Liver (tissue), 9 donors: Measurements from ENCODE around the gene EDN1. TPM values are rescaled to one million over a fixed set of nuclear protein-coding genes. Genes with fewer than 3 reads are reported as not detected.

Source experiments
- DNase-seq: peaks from one replicate; pipeline ENCODE4 v3.0.0-alpha.2; 2017; ENCODE audit warnings: low spot score
- H3K27ac ChIP-seq, 2 donors: one replicate each; pipeline ENCODE4 v1.7.0; 2013; ENCODE audit warnings: inconsistent platforms in 2 of 2, low read length in 2 of 2, control low read depth in 1 of 2, low read depth in 1 of 2, mild to moderate bottlenecking in 1 of 2
- H3K27me3 ChIP-seq, 4 donors: one replicate each; pipeline versions ENCODE4 v1.6.1 to v1.7.0; 2013; ENCODE audit warnings: low read length in 3 of 4, inconsistent platforms in 1 of 4, mild to moderate bottlenecking in 1 of 4, moderate library complexity in 1 of 4; ENCODE audit not compliant: control insufficient read depth in 4 of 4, insufficient read depth in 4 of 4
- H3K36me3 ChIP-seq, 4 donors: one replicate each; pipeline versions ENCODE4 v1.6.1 to v1.7.0; 2013; ENCODE audit warnings: low read length in 3 of 4, mild to moderate bottlenecking in 3 of 4, low read depth in 1 of 4, moderate library complexity in 1 of 4; ENCODE audit not compliant: control insufficient read depth in 4 of 4, insufficient read depth in 3 of 4
- H3K4me1 ChIP-seq, 4 donors: one replicate each; pipeline versions ENCODE4 v1.6.1 to v1.7.0; 2013; ENCODE audit warnings: low read length in 3 of 4, mild to moderate bottlenecking in 3 of 4, moderate library complexity in 1 of 4; ENCODE audit not compliant: control insufficient read depth in 4 of 4, insufficient read depth in 4 of 4
- H3K4me3 ChIP-seq, 3 donors: one replicate each; pipeline versions ENCODE4 v1.6.1 to v1.7.0; 2013; ENCODE audit warnings: low read length in 3 of 3, control low read depth in 1 of 3, low read depth in 1 of 3, mild to moderate bottlenecking in 1 of 3
- H3K9ac ChIP-seq, 2 donors: one replicate each; pipeline ENCODE4 v1.7.0; 2013; ENCODE audit warnings: low read length in 2 of 2, mild to moderate bottlenecking in 2 of 2, moderate library complexity in 2 of 2, control low read depth in 1 of 2, low read depth in 1 of 2
- H3K9me3 ChIP-seq, 4 donors: one replicate each; pipeline versions ENCODE4 v1.6.1 to v1.7.0; 2013; ENCODE audit warnings: low read length in 3 of 4; ENCODE audit not compliant: control insufficient read depth in 4 of 4
- CTCF ChIP-seq: fragments of 150-350 bp; IDR thresholded peaks from 2 replicates; pipeline ENCODE4 v1.5.1; 2017; ENCODE audit warnings: improper control_type of control experiment, low read depth, low read length; ENCODE audit not compliant: missing input control
- EGR1 ChIP-seq, 2 donors: IDR thresholded peaks; 2 replicates each; pipeline ENCODE4 v1.6.1; 2016 to 2018; ENCODE audit warnings: antibody characterized with exemption in 2 of 2, low read depth in 2 of 2
- FOXA2 ChIP-seq: IDR thresholded peaks from 2 replicates; pipeline ENCODE4 v1.6.1; 2016; ENCODE audit warnings: antibody characterized with exemption
- GABPA ChIP-seq, 2 donors: IDR thresholded peaks in 1 of 2; conservative IDR thresholded peaks in 1 of 2; 2 replicates each; pipeline ENCODE4 v1.6.1; 2016; ENCODE audit warnings: antibody characterized with exemption in 2 of 2, mild to moderate bottlenecking in 1 of 2, moderate library complexity in 1 of 2
- HNF4A ChIP-seq, 2 donors: conservative IDR thresholded peaks; 2 replicates each; pipeline ENCODE4 v1.6.1; 2016; ENCODE audit warnings: antibody characterized with exemption in 2 of 2, mild to moderate bottlenecking in 2 of 2
- HNF4G ChIP-seq: IDR thresholded peaks from 2 replicates; pipeline ENCODE4 v1.6.1; 2016; ENCODE audit warnings: antibody characterized with exemption
- JUND ChIP-seq, 2 donors: IDR thresholded peaks; 2 replicates each; pipeline ENCODE4 v1.6.1; 2016; ENCODE audit warnings: antibody characterized with exemption in 2 of 2
- NR2F2 ChIP-seq: IDR thresholded peaks from 2 replicates; pipeline ENCODE4 v1.6.1; 2016; ENCODE audit warnings: antibody characterized with exemption
- RAD21 ChIP-seq, 2 donors: IDR thresholded peaks; 2 replicates each; pipeline ENCODE4 v1.6.1; 2016; ENCODE audit warnings: antibody characterized with exemption in 2 of 2, mild to moderate bottlenecking in 2 of 2
- REST ChIP-seq: IDR thresholded peaks from 2 replicates; pipeline ENCODE4 v1.6.1; 2016; ENCODE audit warnings: antibody characterized with exemption, mild to moderate bottlenecking
- RXRA ChIP-seq, 2 donors: IDR thresholded peaks; 2 replicates each; pipeline ENCODE4 v1.6.1; 2017 to 2018; ENCODE audit warnings: antibody characterized with exemption in 2 of 2, mild to moderate bottlenecking in 1 of 2
- SP1 ChIP-seq: IDR thresholded peaks from 2 replicates; pipeline ENCODE4 v1.6.1; 2018; ENCODE audit warnings: antibody characterized with exemption, mild to moderate bottlenecking
- TAF1 ChIP-seq: conservative IDR thresholded peaks from 2 replicates; pipeline ENCODE4 v1.6.1; 2016; ENCODE audit warnings: antibody characterized with exemption, mild to moderate bottlenecking
- YY1 ChIP-seq: IDR thresholded peaks from 2 replicates; pipeline ENCODE4 v1.6.1; 2016; ENCODE audit warnings: antibody characterized with exemption, mild to moderate bottlenecking
- WGBS: extraction: QIAGEN DNeasy Blood & Tissue Kit; methylation state at CpG from one replicate; pipeline ENCODE4 v1.1.7; 2013; 5-methylcytosine and 5-hydroxymethylcytosine counted together
- polyA plus RNA-seq, 2 donors: library from polyadenylated mRNA; stranded (reverse) in 1 of 2; unstranded in 1 of 2; fragments of 200-250 nt in 1 of 2; fragments of >200 nt in 1 of 2; fragmentation: Nextera tagmentation in 1 of 2; extraction: Ambion mirVana in 1 of 2; gene quantifications; one replicate each; pipeline versions ENCODE4 v1.2.1 to v1.2.3, GENCODE V29; 2013 to 2015
- total RNA-seq, 2 donors: library from RNA; depleted of rRNA; stranded (reverse); fragments of >200 nt; gene quantifications; one replicate each; pipeline ENCODE4 v1.2.3, GENCODE V29; 2014
- TF ChIP-seq, protein P1 (sequence below): IDR thresholded peaks from 2 replicates; pipeline ENCODE4 v1.6.1; 2016; ENCODE audit warnings: antibody characterized with exemption
- TF ChIP-seq, protein P2 (sequence below): IDR thresholded peaks from 2 replicates; pipeline ENCODE4 v1.6.1; 2016; ENCODE audit warnings: antibody characterized with exemption
- TF ChIP-seq, protein P3 (sequence below): IDR thresholded peaks from 2 replicates; pipeline ENCODE4 v1.6.1; 2016; ENCODE audit warnings: antibody characterized with exemption
- donor health status: healthy.
- donor health status: healthy.
- donor health status: healthy.
- donor health status: healthy.
- donor health status: healthy.

The EDN1 gene
- total and polyA plus RNA-seq, 4 donors, result 0.70 to 1.2 (median 1.0) TPM

- no peaks in the 10 kb centered on the region for H3K27me3 ChIP-seq
- no peaks in the 10 kb centered on the region for H3K9me3 ChIP-seq
- 34% methylated on average over 4 of the region's 4 CpGs for WGBS
- no peak overlapping the region for H3K9ac ChIP-seq
- peak overlapping the region; percentile 74 to 90 for H3K27ac ChIP-seq
- no peaks in the 10 kb centered on the region for H3K36me3 ChIP-seq
- DNase-seq, result no peak
- peaks cover 28 to 69% (median 53%) of the 10 kb centered on the region in 4 donors for H3K4me1 ChIP-seq
- TF ChIP-seq EGR1 (IDR thresholded peaks at IDR 0.05; ENCODE audit: low read depth in 2 of 2) (no peak), NR2F2 (no peak), JUND (IDR thresholded peaks at IDR 0.05) (no peak), FOXA2 (no peak), RXRA (IDR thresholded peaks at IDR 0.05) (peak in 1 of 2 donors; percentile 14), GABPA (IDR thresholded peaks at IDR 0.05 in 1 of 2, conservative IDR thresholded peaks at IDR 0.05 in 1 of 2) (no peak), HNF4G (no peak), CTCF (no peak), SP1 (no peak), HNF4A (conservative IDR thresholded peaks at IDR 0.05) (peak; percentile 55 to 62), REST (no peak), TAF1 (no peak), YY1 (no peak)
- TF ChIP-seq, protein P1, sequence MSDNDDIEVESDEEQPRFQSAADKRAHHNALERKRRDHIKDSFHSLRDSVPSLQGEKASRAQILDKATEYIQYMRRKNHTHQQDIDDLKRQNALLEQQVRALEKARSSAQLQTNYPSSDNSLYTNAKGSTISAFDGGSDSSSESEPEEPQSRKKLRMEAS, result no peak
- TF ChIP-seq, protein P2, sequence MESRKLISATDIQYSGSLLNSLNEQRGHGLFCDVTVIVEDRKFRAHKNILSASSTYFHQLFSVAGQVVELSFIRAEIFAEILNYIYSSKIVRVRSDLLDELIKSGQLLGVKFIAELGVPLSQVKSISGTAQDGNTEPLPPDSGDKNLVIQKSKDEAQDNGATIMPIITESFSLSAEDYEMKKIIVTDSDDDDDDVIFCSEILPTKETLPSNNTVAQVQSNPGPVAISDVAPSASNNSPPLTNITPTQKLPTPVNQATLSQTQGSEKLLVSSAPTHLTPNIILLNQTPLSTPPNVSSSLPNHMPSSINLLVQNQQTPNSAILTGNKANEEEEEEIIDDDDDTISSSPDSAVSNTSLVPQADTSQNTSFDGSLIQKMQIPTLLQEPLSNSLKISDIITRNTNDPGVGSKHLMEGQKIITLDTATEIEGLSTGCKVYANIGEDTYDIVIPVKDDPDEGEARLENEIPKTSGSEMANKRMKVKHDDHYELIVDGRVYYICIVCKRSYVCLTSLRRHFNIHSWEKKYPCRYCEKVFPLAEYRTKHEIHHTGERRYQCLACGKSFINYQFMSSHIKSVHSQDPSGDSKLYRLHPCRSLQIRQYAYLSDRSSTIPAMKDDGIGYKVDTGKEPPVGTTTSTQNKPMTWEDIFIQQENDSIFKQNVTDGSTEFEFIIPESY, result no peak
- TF ChIP-seq, protein P3, sequence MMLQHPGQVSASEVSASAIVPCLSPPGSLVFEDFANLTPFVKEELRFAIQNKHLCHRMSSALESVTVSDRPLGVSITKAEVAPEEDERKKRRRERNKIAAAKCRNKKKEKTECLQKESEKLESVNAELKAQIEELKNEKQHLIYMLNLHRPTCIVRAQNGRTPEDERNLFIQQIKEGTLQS, result no peak
- H3K4me3 ChIP-seq, result no peak overlapping the region
These were observed 52.5 kb downstream of the EDN1 start for GRCh38 chr6:12342664-12343063.

DNA sequence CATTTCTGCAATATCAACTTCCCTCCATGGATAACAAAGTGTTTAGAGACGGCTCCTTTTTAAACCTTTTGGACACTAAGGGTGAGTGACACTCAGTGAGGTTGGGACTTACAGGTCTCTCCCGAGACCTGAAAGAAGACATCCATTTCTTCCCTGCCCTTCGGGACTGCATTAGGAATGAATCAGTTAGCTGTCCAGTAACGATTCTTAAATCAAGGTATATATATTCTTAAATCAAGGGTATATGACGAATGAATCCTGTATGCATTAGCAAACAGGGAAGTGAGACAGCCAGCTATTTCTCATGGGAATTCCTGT lies 52.9 kb downstream of the EDN1 start:
- Histone ChIP-seq H3K36me3 (no peaks in the 10 kb centered on the region), H3K4me1 (peaks cover 28 to 69% (median 53%) of the 10 kb centered on the region in 4 donors), H3K9ac (no peak overlapping the region), H3K9me3 (no peaks in the 10 kb centered on the region), H3K27ac (peak overlapping the region; percentile 74 to 90), H3K4me3 (no peak overlapping the region), H3K27me3 (no peaks in the 10 kb centered on the region)
- 27% methylated on average over 5 of the region's 5 CpGs for WGBS
- DNase-seq, result no peak
- TF ChIP-seq RAD21 (IDR thresholded peaks at IDR 0.05) (no peak), REST (no peak)
- TF ChIP-seq, protein P2, result no peak
- TF ChIP-seq, protein P1, result no peak
